OCI-LY3 (cell line): ENCODE measurements around the gene NCKAP5.

Experiments
- H2AFZ ChIP-seq: fragments of 200-600, 300-600 bp; shearing (Covaris generic); 2 replicates; pipeline ENCODE4 v1.6.0; 2014; ENCODE audit warnings: antibody characterized with exemption, low read depth, low read length
- H3K27ac ChIP-seq: fragments of 200-600, 300-600 bp; sonication (generic); 2 replicates; pipeline ENCODE4 v1.5.1; 2014; ENCODE audit warnings: mild to moderate bottlenecking, low read length, moderate library complexity, mixed read lengths
- H3K27me3 ChIP-seq: fragments of 200-600, 300-600 bp; sonication (generic); 2 replicates; pipeline ENCODE4 v1.6.1; 2014; ENCODE audit warnings: low read depth, low read length, mixed read lengths
- H3K36me3 ChIP-seq: fragments of 200-600, 300-600 bp; sonication (generic); replicated peaks from 2 replicates; pipeline ENCODE3; 2014; ENCODE audit warnings: low read depth, low read length, mixed read lengths
- H3K4me1 ChIP-seq: fragments of 300-600, 200-600 bp; sonication (generic); 2 replicates; pipeline ENCODE4 v1.6.1; 2014; ENCODE audit warnings: low read length, mixed read lengths
- H3K4me2 ChIP-seq: fragments of 200-600, 300-600 bp; sonication (generic); 2 replicates; pipeline ENCODE4 v1.6.1; 2014; ENCODE audit warnings: low read length, mixed read lengths
- H3K4me3 ChIP-seq: fragments of 300-600, 200-600 bp; sonication (generic); 2 replicates; pipeline ENCODE4 v1.5.1; 2014; ENCODE audit warnings: antibody characterized with exemption, mild to moderate bottlenecking, low read length, moderate library complexity
- H3K79me2 ChIP-seq: fragments of 300-600, 200-600 bp; shearing (Covaris generic); 2 replicates; pipeline ENCODE4 v1.6.1; 2014; ENCODE audit warnings: mild to moderate bottlenecking, low read length, mixed read lengths
- H3K9ac ChIP-seq: fragments of 300-600, 200-600 bp; shearing (Covaris generic); 2 replicates; pipeline ENCODE4 v1.6.0; 2014; ENCODE audit warnings: mild to moderate bottlenecking, low read length, moderate library complexity
- H3K9me3 ChIP-seq: fragments of 200-600, 300-600 bp; shearing (Covaris generic); 2 replicates; pipeline ENCODE4 v1.6.1; 2014; ENCODE audit warnings: low read length, mixed read lengths; ENCODE audit not compliant: insufficient read depth
- H4K20me1 ChIP-seq: fragments of 200-600, 300-600 bp; sonication (generic); 2 replicates; pipeline ENCODE4 v1.6.1; 2016; ENCODE audit warnings: low read length, mixed read lengths; ENCODE audit not compliant: insufficient read depth
- EZH2phosphoT487 ChIP-seq: fragments of 200-600 bp; shearing (Covaris generic); IDR thresholded peaks from 2 replicates; pipeline ENCODE4 v1.6.1; 2018; ENCODE audit warnings: antibody characterized with exemption, mixed run types, low read depth
- TF ChIP-seq, protein P1 (sequence below): fragments of 200-600, 300-600 bp; sonication (generic); IDR thresholded peaks from 2 replicates; pipeline ENCODE4 v1.5.1; 2014; ENCODE audit warnings: antibody characterized with exemption, low read length, low read depth

The NCKAP5 gene

DNA sequence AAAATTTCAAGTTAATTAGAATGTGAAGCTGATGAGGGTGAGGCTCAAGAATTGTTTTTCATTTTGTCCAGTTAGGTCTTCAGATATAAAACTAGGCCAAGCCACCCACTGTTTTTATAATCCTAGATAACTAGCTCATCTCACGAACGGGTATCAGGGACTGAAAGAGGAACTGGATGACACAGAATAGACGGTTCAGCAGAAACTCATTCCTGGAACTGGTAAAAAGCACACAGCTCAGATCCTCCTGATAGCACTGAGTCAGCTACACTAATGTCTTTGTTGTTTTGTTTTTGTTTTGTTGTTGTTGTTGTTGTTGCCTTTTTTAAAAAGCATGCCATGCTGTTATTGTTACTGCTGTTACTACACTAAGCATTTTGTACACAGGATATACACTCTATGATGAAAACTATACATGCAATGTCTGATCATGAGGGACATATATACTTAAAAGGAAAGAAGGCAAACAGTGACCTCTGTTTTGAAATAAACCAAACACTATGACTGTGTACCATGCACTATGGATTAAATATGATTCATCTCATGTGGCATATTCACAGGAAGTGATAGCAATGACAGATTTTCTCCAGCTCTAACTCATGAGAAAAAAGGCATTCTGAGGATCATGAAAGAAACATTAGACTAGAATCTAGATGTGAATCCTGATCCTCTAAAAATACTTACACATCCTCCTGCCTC lies 437.6 kb downstream of the NCKAP5 start:
- Histone ChIP-seq H2AFZ (no peak overlapping the region), H3K4me2 (no peak overlapping the region), H3K27me3 (no peaks in the 10 kb centered on the region), H3K9me3 (no peaks in the 10 kb centered on the region), H3K4me3 (no peak overlapping the region), H3K9ac (no peak overlapping the region), H3K4me1 (peaks cover 8% of the 10 kb centered on the region; the same call in 1 of the 2 replicates), H3K27ac (no peak overlapping the region), H3K36me3 (no peaks in the 10 kb centered on the region), H3K79me2 (no peaks in the 10 kb centered on the region), H4K20me1 (no peaks in the 10 kb centered on the region)
- no peak for TF ChIP-seq EZH2phosphoT487
- TF ChIP-seq, protein P1, sequence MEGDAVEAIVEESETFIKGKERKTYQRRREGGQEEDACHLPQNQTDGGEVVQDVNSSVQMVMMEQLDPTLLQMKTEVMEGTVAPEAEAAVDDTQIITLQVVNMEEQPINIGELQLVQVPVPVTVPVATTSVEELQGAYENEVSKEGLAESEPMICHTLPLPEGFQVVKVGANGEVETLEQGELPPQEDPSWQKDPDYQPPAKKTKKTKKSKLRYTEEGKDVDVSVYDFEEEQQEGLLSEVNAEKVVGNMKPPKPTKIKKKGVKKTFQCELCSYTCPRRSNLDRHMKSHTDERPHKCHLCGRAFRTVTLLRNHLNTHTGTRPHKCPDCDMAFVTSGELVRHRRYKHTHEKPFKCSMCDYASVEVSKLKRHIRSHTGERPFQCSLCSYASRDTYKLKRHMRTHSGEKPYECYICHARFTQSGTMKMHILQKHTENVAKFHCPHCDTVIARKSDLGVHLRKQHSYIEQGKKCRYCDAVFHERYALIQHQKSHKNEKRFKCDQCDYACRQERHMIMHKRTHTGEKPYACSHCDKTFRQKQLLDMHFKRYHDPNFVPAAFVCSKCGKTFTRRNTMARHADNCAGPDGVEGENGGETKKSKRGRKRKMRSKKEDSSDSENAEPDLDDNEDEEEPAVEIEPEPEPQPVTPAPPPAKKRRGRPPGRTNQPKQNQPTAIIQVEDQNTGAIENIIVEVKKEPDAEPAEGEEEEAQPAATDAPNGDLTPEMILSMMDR: no peak

DNA sequence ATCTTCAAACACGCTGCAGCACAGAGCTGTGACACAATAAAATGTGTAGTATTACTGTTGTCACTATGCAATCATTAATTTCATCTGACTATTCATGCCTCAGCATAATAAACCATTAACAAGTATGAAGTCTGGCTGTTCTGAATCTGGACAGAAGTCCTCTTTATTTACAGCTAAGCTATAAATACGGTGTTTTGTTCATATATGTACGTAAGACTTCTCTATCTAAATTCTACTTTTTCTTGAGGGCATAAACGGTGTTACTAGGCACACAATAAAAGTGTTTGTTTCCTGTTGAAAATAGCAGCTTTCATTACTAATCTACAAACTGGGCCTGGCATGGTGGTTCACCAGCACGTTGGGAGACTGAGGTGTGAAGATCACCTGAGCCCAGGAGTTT lies 443.8 kb downstream of the NCKAP5 start:
- Histone ChIP-seq H3K4me1 (no peaks in the 10 kb centered on the region), H4K20me1 (no peaks in the 10 kb centered on the region), H3K9me3 (no peaks in the 10 kb centered on the region), H3K9ac (no peak overlapping the region), H3K4me3 (no peak overlapping the region), H3K27ac (no peak overlapping the region), H3K27me3 (no peaks in the 10 kb centered on the region), H3K79me2 (no peaks in the 10 kb centered on the region), H3K4me2 (no peak overlapping the region), H3K36me3 (no peaks in the 10 kb centered on the region), H2AFZ (no peak overlapping the region)
- TF ChIP-seq, protein P1: no peak
- no peak for TF ChIP-seq EZH2phosphoT487

DNA sequence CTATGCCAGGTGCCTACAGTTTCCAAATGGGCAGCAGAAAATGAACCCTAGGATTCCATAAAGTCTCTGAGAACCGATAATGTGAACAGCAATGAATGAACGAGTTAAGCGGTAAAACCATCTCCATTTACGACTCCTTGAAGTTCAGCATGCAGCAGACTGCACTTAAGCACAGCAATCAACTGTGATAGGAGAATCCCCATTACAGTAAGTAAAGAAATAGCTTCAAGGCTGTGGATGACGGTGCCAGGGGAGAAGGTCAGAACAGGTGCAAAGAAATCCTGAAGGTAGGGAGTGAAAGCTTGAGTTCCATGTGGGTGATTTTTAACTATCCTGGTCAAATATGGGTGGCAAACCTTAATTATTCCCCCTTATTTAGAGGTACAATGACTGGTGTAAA lies 444.4 kb downstream of the NCKAP5 start:
- Histone ChIP-seq H3K27ac (no peak overlapping the region), H3K4me2 (no peak overlapping the region), H3K4me1 (no peaks in the 10 kb centered on the region), H3K9ac (no peak overlapping the region), H3K4me3 (no peak overlapping the region), H3K9me3 (no peaks in the 10 kb centered on the region), H4K20me1 (no peaks in the 10 kb centered on the region), H3K79me2 (no peaks in the 10 kb centered on the region), H2AFZ (no peak overlapping the region), H3K36me3 (no peaks in the 10 kb centered on the region), H3K27me3 (no peaks in the 10 kb centered on the region)
- TF ChIP-seq, protein P1: no peak
- TF ChIP-seq EZH2phosphoT487: no peak

DNA sequence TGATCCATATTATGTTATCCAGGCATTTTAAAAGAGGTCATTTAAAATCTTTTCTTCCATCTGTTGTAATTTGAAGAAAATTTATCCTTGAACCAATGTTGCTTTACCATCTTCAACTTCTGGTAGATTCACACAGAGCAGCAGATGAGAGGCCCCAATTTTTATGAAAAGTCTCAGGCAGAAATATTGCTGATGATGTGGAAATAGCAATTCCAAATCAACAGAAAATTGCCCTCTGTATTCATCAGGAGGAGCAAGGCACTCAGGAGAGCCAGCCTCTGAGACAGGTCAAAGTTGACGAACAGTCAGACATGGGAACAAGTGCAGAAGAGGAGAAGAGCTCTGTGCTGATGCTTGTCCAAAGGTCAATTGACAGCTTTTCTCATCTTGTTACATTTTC lies 444.9 kb downstream of the NCKAP5 start:
- Histone ChIP-seq H3K9me3 (no peaks in the 10 kb centered on the region), H3K36me3 (no peaks in the 10 kb centered on the region), H3K4me3 (no peak overlapping the region), H3K9ac (no peak overlapping the region), H2AFZ (no peak overlapping the region), H3K4me1 (no peaks in the 10 kb centered on the region), H3K4me2 (no peak overlapping the region), H4K20me1 (no peaks in the 10 kb centered on the region), H3K27me3 (no peaks in the 10 kb centered on the region), H3K79me2 (no peaks in the 10 kb centered on the region), H3K27ac (no peak overlapping the region)
- TF ChIP-seq, protein P1: no peak
- no peak for TF ChIP-seq EZH2phosphoT487
